Kasumi-1 (cell line): Measurements from ENCODE around the gene RAVER2.
A peak's percentile ranks its signal among the peaks of the same experiment; 100 is the strongest.
"Not testable (repeated sequence)": the region's sequence is repeated elsewhere in the genome, so short reads cannot be mapped to it uniquely, and the experiment has no call there.

Experiments
- DNase-seq, 2 experiments: peaks; one replicate each; lab custom pipeline; 2025; lab: John Stamatoyannopoulos, UW

Gene RAVER2

GRCh38 chr1:64814427-64814826 lies 69.6 kb downstream of the RAVER2 start:
- DNase-seq, result no peak

- DNase-seq, result not testable (repeated sequence)
Measured at GRCh38 chr1:64817364-64817763, 72.5 kb downstream of the RAVER2 start.

- DNase-seq, result not testable (repeated sequence)
Measured at GRCh38 chr1:64820572-64820971, 75.7 kb downstream of the RAVER2 start.

- DNase-seq, result no peak
Measured at GRCh38 chr1:64822621-64823020, 77.7 kb downstream of the RAVER2 start.

GRCh38 chr1:64823691-64824476 lies 79.0 kb downstream of the RAVER2 start:
- DNase-seq, result peak; percentile 70 to 81

GRCh38 chr1:64826991-64827390 lies 82.1 kb downstream of the RAVER2 start:
- DNase-seq, result no peak

GRCh38 chr1:64828829-64829228 lies 84.0 kb downstream of the RAVER2 start:
- DNase-seq, result no peak

- no peak for DNase-seq
Measured at GRCh38 chr1:64829411-64830029, 84.6 kb downstream of the RAVER2 start.

- DNase-seq, result no peak
Measured at GRCh38 chr1:64830030-64830651, 85.3 kb downstream of the RAVER2 start.

GRCh38 chr1:64834734-64835133 lies 89.9 kb downstream of the RAVER2 start:
- no peak for DNase-seq

- no peak for DNase-seq
Measured at GRCh38 chr1:64836802-64837201, 91.9 kb downstream of the RAVER2 start.

GRCh38 chr1:64838486-64838885 lies 93.6 kb downstream of the RAVER2 start:
- DNase-seq, result no peak

GRCh38 chr1:64839261-64839660 lies 94.4 kb downstream of the RAVER2 start:
- no peak for DNase-seq

- no peak for DNase-seq
Measured at GRCh38 chr1:64839732-64840405, 95.0 kb downstream of the RAVER2 start.

GRCh38 chr1:64841330-64842065 lies 96.6 kb downstream of the RAVER2 start:
- DNase-seq, result no peak

GRCh38 chr1:64842224-64842623 lies 97.3 kb downstream of the RAVER2 start:
- DNase-seq, result no peak

- no peak for DNase-seq
Measured at GRCh38 chr1:64843675-64844074, 98.8 kb downstream of the RAVER2 start.

- DNase-seq, result no peak
Measured at GRCh38 chr1:64844175-64844574, 99.3 kb downstream of the RAVER2 start.

- DNase-seq, result no peak
Measured at GRCh38 chr1:64844609-64845008, 99.7 kb downstream of the RAVER2 start.

GRCh38 chr1:64845831-64846425 lies 101.1 kb downstream of the RAVER2 start:
- no peak for DNase-seq
